ENCODE results near the gene NBPF26. TPM values are rescaled to one million over a fixed set of nuclear protein-coding genes. Genes with fewer than 3 reads are reported as not detected.
"Not testable (repeated sequence)": the region's sequence is repeated elsewhere in the genome, so short reads cannot be mapped to it uniquely, and the experiment has no call there.

NBPF26 gene
- polyA plus RNA-seq, 10 donors: 0.96 to 18.8 (median 8.1) TPM

GRCh38 chr1:120850537-120851421 is 127.0 kb downstream of the NBPF26 start:
- DNase-seq: peak; percentile 75 to 96 (median 93)

GRCh38 chr1:120858144-120858543 is 134.4 kb downstream of the NBPF26 start:
- DNase-seq: not testable (repeated sequence)

- peak in 1 of 3 donors; percentile 2 for DNase-seq
These were observed 136.0 kb downstream of the NBPF26 start for GRCh38 chr1:120859615-120860234.

GRCh38 chr1:120878206-120878605 is 154.5 kb downstream of the NBPF26 start:
- DNase-seq: not testable (repeated sequence)

GRCh38 chr1:120880056-120880455 is 156.3 kb downstream of the NBPF26 start:
- not testable (repeated sequence) for DNase-seq

GRCh38 chr1:120881934-120882333 is 158.2 kb downstream of the NBPF26 start:
- DNase-seq: not testable (repeated sequence)

Other genes with a start within 250 kb of the NBPF26 start
- under 1 TPM in 1 of 10 donors, not detected in 9; 0.29 TPM for gene PPIAL4A, start 165.8 kb downstream of the NBPF26 start, polyA plus RNA-seq (ENCODE audit: insufficient read length in 10 of 10)

Data from muscle of back (tissue), 11 donors.